ENCODE measurements around the gene TMPRSS3.

The TMPRSS3 gene

DNA sequence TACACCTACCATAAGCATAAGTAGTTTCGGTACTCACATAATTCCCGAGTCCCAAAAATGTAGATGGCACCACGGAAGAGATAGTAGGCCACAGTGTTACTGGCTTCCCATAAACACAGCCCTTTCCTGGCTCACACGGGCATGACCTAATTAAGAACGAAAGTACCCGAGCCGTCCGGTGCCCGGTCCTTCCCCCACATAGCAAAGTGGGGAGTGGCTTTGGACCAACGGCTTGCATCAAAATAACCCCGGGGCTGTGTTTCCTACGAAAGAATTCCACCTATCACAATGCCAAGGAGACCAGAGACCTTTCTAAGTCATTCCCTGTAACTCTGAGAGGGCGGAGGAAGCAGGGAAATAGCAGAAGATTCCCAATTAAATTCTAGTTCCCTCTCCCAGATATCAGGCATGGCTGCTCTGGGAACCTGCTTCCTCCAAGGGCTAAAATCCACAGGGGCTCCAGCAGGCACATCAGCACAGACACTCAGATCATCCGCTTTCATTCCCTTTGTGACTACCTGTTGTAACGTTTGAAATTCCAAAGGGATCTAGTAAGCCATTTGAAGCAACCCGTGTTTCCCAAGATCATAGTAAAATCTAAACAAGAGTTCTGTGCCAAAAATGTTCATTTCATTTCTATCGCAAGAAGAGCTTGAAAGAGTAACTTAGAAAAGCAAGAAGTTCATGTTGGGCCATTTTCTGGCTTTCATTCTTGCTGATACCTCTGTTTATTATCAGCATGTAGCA lies at the start of gene TMPRSS3:
TSS of gene TMPRSS3 (minus strand) at position 148 of the 747 bp plus-strand sequence. CDS start 635 bp downstream, outside the sequence.
- DNase-seq, result no peak
- H3K4me3 Mint-ChIP-seq, result no peak within 1 kb of the TSS
- no peak within 1 kb of the TSS for H3K27ac Mint-ChIP-seq
- H3K27me3 Mint-ChIP-seq, result peaks cover 9% of the 10 kb centered on the region
- H3K36me3 Mint-ChIP-seq, result peaks cover 14% of the 10 kb centered on the region
- peaks cover 63% of the 10 kb centered on the region for H3K4me1 Mint-ChIP-seq
- no peaks in the 10 kb centered on the region for H3K9me3 Mint-ChIP-seq
- CTCF ChIA-PET, result interaction anchor here (1.1 kb wide), 1 partner anchor 15 kb away, joined by 4 read pairs; no protein-coding TSS in a partner anchor

- no peak for DNase-seq
- CTCF ChIA-PET, result interaction anchor here (1.3 to 1.9 kb wide), 3 partner anchors 20 to 135 kb away, joined by 3 to 9 read pairs (median 3); no protein-coding TSS in a partner anchor
- Mint-ChIP-seq H3K27me3 (no peaks in the 10 kb centered on the region), H3K36me3 (peaks cover 75% of the 10 kb centered on the region), H3K27ac (no peak overlapping the region), H3K4me1 (peaks cover 20% of the 10 kb centered on the region), H3K9me3 (no peaks in the 10 kb centered on the region), H3K4me3 (no peak overlapping the region)
Measured at GRCh38 chr21:42445311-42445710, 49.5 kb upstream of the TMPRSS3 start.

DNA sequence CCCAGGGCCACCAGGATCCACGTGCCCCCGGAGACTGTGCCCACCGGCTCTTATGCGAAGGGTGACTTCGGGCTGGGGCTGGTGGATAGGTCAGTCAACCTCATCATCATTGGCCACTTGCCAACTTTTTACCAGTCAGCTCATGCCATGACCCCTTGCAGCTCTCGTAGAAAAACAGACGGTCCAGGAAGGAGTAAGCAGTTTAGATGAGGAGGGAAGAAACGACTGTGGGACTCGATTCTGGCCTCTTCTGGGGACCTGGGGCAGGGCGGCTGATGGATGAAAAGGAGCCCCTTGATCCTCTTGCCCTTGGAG lies 48.9 kb upstream of the TMPRSS3 start:
- Mint-ChIP-seq H3K4me1 (peaks cover 18% of the 10 kb centered on the region), H3K9me3 (no peaks in the 10 kb centered on the region), H3K27me3 (no peaks in the 10 kb centered on the region), H3K27ac (peak overlapping the region; percentile 46), H3K36me3 (peaks cover 81% of the 10 kb centered on the region), H3K4me3 (no peak overlapping the region)
- CTCF ChIA-PET, result interaction anchor here (1.3 kb wide), 1 partner anchor 20 kb away, joined by 3 read pairs; no protein-coding TSS in a partner anchor
- DNase-seq, result no peak

DNA sequence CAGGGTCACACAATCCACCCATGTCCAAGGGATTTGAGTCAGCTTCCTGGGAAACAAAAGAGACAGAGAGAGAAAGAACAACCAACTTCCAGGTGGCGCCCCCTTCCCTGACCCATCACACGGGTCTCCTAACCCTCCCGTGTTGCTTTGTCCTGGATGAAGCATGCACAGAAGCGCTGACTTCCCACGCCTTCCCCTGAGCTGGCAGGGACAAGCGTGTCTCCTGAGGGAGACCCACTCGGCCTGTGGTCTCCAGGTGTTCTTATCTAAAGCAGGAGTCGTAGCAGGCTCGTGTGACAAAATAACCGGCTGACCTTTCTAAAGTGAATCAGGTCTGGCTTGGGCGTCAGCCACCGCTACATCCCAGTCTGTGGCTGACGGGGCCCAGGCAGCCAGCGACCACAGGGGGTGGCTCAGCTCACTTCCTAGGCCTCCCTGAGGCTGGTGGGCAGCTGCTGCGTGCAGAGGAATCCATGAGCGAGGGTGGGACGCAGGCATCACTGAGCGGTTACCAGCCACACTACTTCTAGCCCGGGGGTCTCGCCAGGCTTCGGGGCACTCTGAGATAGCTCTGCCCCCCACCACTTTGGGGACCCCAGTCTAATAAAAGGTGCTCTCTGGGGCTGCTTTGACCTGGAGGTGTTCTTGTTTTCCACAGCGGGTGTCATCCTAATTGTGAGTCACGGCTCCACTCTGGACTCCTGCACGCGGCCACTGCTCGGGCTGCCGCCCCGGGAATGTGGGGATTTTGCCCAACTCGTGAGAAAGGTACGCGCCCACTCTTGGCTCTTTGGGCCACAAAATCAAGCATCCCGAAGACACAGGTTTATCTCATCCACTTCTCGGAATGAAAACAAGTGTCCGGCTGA lies 48.3 kb upstream of the TMPRSS3 start:
- Mint-ChIP-seq H3K4me1 (peaks cover 19% of the 10 kb centered on the region), H3K36me3 (peaks cover 86% of the 10 kb centered on the region), H3K27ac (no peak overlapping the region), H3K27me3 (no peaks in the 10 kb centered on the region), H3K4me3 (no peak overlapping the region), H3K9me3 (no peaks in the 10 kb centered on the region)
- CTCF ChIA-PET, result interaction anchor here (1.3 to 2.3 kb wide), 2 partner anchors 19 to 133 kb away, joined by 3 to 7 read pairs; no protein-coding TSS in a partner anchor
- peak; percentile 20 for DNase-seq

- Mint-ChIP-seq H3K4me3 (no peak overlapping the region), H3K27me3 (no peaks in the 10 kb centered on the region), H3K36me3 (peaks cover 91% of the 10 kb centered on the region), H3K4me1 (peaks cover 21% of the 10 kb centered on the region), H3K9me3 (no peaks in the 10 kb centered on the region), H3K27ac (no peak overlapping the region)
- peak; percentile 16 for DNase-seq
- CTCF ChIA-PET, result interaction anchor here (2.3 kb wide), 1 partner anchor 133 kb away, joined by 7 read pairs; no protein-coding TSS in a partner anchor
Measured at GRCh38 chr21:42443181-42443785, 47.4 kb upstream of the TMPRSS3 start.

DNA sequence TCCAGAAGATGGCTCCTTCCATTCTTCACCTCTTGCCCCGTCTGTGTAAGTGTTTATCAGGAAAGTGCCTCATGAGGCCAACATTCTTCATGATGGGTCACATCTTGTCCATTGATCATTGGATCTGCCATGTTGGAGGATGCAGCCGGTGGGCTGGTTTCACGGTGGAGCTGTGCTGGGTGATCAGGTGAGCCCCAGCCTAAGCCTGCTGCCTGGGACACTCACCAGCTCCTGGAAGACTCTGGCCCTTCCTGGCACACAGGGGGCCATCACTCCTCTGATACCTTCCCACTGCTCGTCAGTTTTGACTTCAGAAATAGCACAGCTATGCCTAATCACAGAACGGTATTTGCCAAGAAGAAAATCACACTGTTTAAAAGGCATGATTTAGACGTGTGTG lies 46.1 kb upstream of the TMPRSS3 start:
- Mint-ChIP-seq H3K4me1 (peaks cover 24% of the 10 kb centered on the region), H3K4me3 (no peak overlapping the region), H3K27ac (no peak overlapping the region), H3K27me3 (no peaks in the 10 kb centered on the region), H3K9me3 (no peaks in the 10 kb centered on the region), H3K36me3 (peaks cover 89% of the 10 kb centered on the region)
- DNase-seq, result peak; percentile 13
- CTCF ChIA-PET, result interaction anchor here (2.3 kb wide), 1 partner anchor 131 kb away, joined by 7 read pairs; no protein-coding TSS in a partner anchor

GRCh38 chr21:42440187-42440792 lies 44.4 kb upstream of the TMPRSS3 start:
- Mint-ChIP-seq H3K4me3 (no peak overlapping the region), H3K9me3 (no peaks in the 10 kb centered on the region), H3K27me3 (no peaks in the 10 kb centered on the region), H3K4me1 (peaks cover 24% of the 10 kb centered on the region), H3K36me3 (peaks cover 89% of the 10 kb centered on the region), H3K27ac (peak overlapping the region; percentile 45)
- peak; percentile 12 for DNase-seq
- CTCF ChIA-PET, result no interaction called here

GRCh38 chr21:42439284-42440186 lies 43.7 kb upstream of the TMPRSS3 start:
- H3K4me3 Mint-ChIP-seq, result no peak overlapping the region
- no peaks in the 10 kb centered on the region for H3K27me3 Mint-ChIP-seq
- peak; percentile 20 for DNase-seq
- H3K36me3 Mint-ChIP-seq, result peaks cover 89% of the 10 kb centered on the region
- peak overlapping the region; percentile 56 for H3K27ac Mint-ChIP-seq
- H3K9me3 Mint-ChIP-seq, result no peaks in the 10 kb centered on the region
- peaks cover 32% of the 10 kb centered on the region for H3K4me1 Mint-ChIP-seq
- CTCF ChIA-PET, result no interaction called here

- CTCF ChIA-PET, result interaction anchor here (1.1 to 1.2 kb wide), 3 partner anchors 34 to 129 kb away, joined by 3 read pairs; no protein-coding TSS in a partner anchor
- Mint-ChIP-seq H3K27me3 (no peaks in the 10 kb centered on the region), H3K4me1 (peaks cover 40% of the 10 kb centered on the region), H3K36me3 (peaks cover 91% of the 10 kb centered on the region), H3K27ac (no peak overlapping the region), H3K4me3 (no peak overlapping the region), H3K9me3 (no peaks in the 10 kb centered on the region)
- peak; percentile 16 for DNase-seq
Measured at GRCh38 chr21:42438316-42439205, 42.7 kb upstream of the TMPRSS3 start.

GRCh38 chr21:42437786-42438185 lies 41.9 kb upstream of the TMPRSS3 start:
- Mint-ChIP-seq H3K4me3 (no peak overlapping the region), H3K27me3 (no peaks in the 10 kb centered on the region), H3K4me1 (peaks cover 40% of the 10 kb centered on the region), H3K36me3 (peaks cover 92% of the 10 kb centered on the region), H3K27ac (no peak overlapping the region), H3K9me3 (no peaks in the 10 kb centered on the region)
- CTCF ChIA-PET, result interaction anchor here (1.1 to 1.2 kb wide), 3 partner anchors 33 to 128 kb away, joined by 3 read pairs; no protein-coding TSS in a partner anchor
- no peak for DNase-seq

DNA sequence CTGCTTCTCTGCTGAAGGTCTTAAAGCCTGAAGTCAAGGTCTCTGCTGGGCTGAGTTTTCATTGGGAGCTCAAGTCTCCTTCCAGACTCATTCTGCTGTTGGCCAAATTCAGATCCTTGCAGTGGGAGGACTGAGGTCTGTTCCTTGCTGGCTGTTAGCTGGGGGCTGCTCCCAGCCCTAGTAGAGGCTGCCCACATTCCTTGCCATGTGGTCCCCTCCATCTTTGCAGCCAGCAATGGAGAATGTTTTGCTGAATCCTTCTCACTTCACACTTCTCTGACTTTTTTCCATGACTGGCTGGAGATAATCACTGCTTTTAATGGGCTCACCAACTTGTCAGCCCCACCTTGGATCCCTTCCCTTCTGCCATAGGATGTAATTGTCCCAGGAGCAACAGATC lies 41.1 kb upstream of the TMPRSS3 start:
- no peak overlapping the region for H3K4me3 Mint-ChIP-seq
- H3K27ac Mint-ChIP-seq, result no peak overlapping the region
- no peaks in the 10 kb centered on the region for H3K27me3 Mint-ChIP-seq
- H3K9me3 Mint-ChIP-seq, result peaks cover 7% of the 10 kb centered on the region
- peaks cover 40% of the 10 kb centered on the region for H3K4me1 Mint-ChIP-seq
- peaks cover 92% of the 10 kb centered on the region for H3K36me3 Mint-ChIP-seq
- no peak for DNase-seq
- CTCF ChIA-PET, result interaction anchor here (0.8 kb wide), 1 partner anchor 100 kb away, joined by 4 read pairs; no protein-coding TSS in a partner anchor

GRCh38 chr21:42435833-42436232 lies 40.0 kb upstream of the TMPRSS3 start:
- peaks cover 7% of the 10 kb centered on the region for H3K9me3 Mint-ChIP-seq
- H3K27ac Mint-ChIP-seq, result no peak overlapping the region
- peaks cover 40% of the 10 kb centered on the region for H3K4me1 Mint-ChIP-seq
- no peak overlapping the region for H3K4me3 Mint-ChIP-seq
- CTCF ChIA-PET, result no interaction called here
- no peak for DNase-seq
- no peaks in the 10 kb centered on the region for H3K27me3 Mint-ChIP-seq
- peaks cover 94% of the 10 kb centered on the region for H3K36me3 Mint-ChIP-seq

All from activated naive CD4-positive, alpha-beta T cell treated with anti-CD3 and anti-CD28 coated beads, Interleukin-2, amount 10 ng/mL, durations not matched to agents 7 days and 5 days (primary cell).